Lung (tissue), 12 donors: ENCODE measurements around the gene DOCK4. TPM values are rescaled to one million over a fixed set of nuclear protein-coding genes. Genes with fewer than 3 reads are reported as not detected.
A peak's percentile ranks its signal among the peaks of the same experiment; 100 is the strongest.

Source experiments
- ATAC-seq: fragments of 200-7000 bp; cut with Tn5 transposase; one replicate; pipeline ENCODE4 v1.9.1; 2020; ENCODE audit warnings: moderate number of reproducible peaks; ENCODE audit not compliant: insufficient read depth, low FRiP score
- DNase-seq, 3 donors: peaks; one replicate each; pipeline ENCODE4 v3.0.0-alpha.2; 2013 to 2017
- H3K27ac ChIP-seq, 2 donors: one replicate each; pipeline ENCODE4 v1.5.1; 2013; ENCODE audit warnings: mild to moderate bottlenecking in 2 of 2, moderate library complexity in 2 of 2, control low read depth in 1 of 2, inconsistent platforms in 1 of 2, low read depth in 1 of 2, low read length in 1 of 2
- H3K27me3 ChIP-seq, 3 donors: one replicate each; pipeline ENCODE4 v1.5.1; 2013; ENCODE audit warnings: low read length in 2 of 3; ENCODE audit not compliant: control insufficient read depth in 3 of 3, insufficient read depth in 3 of 3
- H3K36me3 ChIP-seq, 4 donors: one replicate each; pipeline ENCODE4 v1.5.1; 2013; ENCODE audit warnings: low read length in 4 of 4, mild to moderate bottlenecking in 1 of 4, moderate library complexity in 1 of 4; ENCODE audit not compliant: control insufficient read depth in 4 of 4, insufficient read depth in 4 of 4
- H3K4me1 ChIP-seq, 5 donors: one replicate each; pipeline ENCODE4 v1.5.1; 2013; ENCODE audit warnings: low read length in 5 of 5, mild to moderate bottlenecking in 2 of 5, moderate library complexity in 1 of 5; ENCODE audit not compliant: control insufficient read depth in 5 of 5, insufficient read depth in 5 of 5
- H3K4me3 ChIP-seq: one replicate; pipeline ENCODE4 v1.5.1; 2013; ENCODE audit warnings: mild to moderate bottlenecking, control low read depth, moderate library complexity
- H3K9ac ChIP-seq, 2 donors: one replicate each; pipeline ENCODE4 v1.5.1; 2013; ENCODE audit warnings: low read length in 2 of 2, control low read depth in 1 of 2; ENCODE audit not compliant: insufficient read depth in 1 of 2
- H3K9me3 ChIP-seq, 4 donors: one replicate each; pipeline ENCODE4 v1.5.1; 2013; ENCODE audit warnings: low read length in 3 of 4, mild to moderate bottlenecking in 1 of 4, moderate library complexity in 1 of 4; ENCODE audit not compliant: control insufficient read depth in 4 of 4, insufficient read depth in 3 of 4
- CTCF ChIP-seq: IDR thresholded peaks from 2 replicates; pipeline ENCODE4 v1.5.1; 2012; ENCODE audit warnings: mild to moderate bottlenecking; ENCODE audit errors: control extremely low read depth, extremely low read depth
- WGBS, 2 donors: extraction: QIAGEN DNeasy Blood & Tissue Kit; methylation state at CpG; one replicate each; pipeline ENCODE4 v1.1.7; 2013; 5-methylcytosine and 5-hydroxymethylcytosine counted together
- polyA plus RNA-seq, 2 donors: library from polyadenylated mRNA; stranded (reverse); fragments of 200-250 nt; gene quantifications; one replicate each; pipeline ENCODE4 v1.2.1, GENCODE V29; 2013
- total RNA-seq, 2 donors: library from RNA; depleted of rRNA in 1 of 2; stranded (reverse); fragments of >200 nt in 1 of 2; gene quantifications; one replicate each; pipeline ENCODE4 v1.2.1, GENCODE V29; 2014 to 2021
- donor health status: control.
- donor health status: control.
- donor health status: Bipolar disorder and iron deficiency.
- donor health status: healthy.
- donor health status: DM: yes; HTN: yes; CAD: no.

DOCK4 gene
- total and polyA plus RNA-seq, 4 donors = 18.7 to 163 (median 40.3) TPM

- Histone ChIP-seq H3K4me1 (peaks cover 3 to 23% (median 9%) of the 10 kb centered on the region in 5 donors), H3K9me3 (no peaks in the 10 kb centered on the region), H3K27ac (no peak overlapping the region), H3K36me3 (peaks cover 0 to 1% (median 0%) of the 10 kb centered on the region in 4 donors), H3K4me3 (no peak overlapping the region), H3K9ac (no peak overlapping the region), H3K27me3 (no peaks in the 10 kb centered on the region)
- TF ChIP-seq CTCF = no peak
- WGBS, 2 donors = 91 to 92% methylated on average over 2 of the region's 2 CpGs
- DNase-seq (no peak), ATAC-seq (no peak)
These were observed 139.0 kb downstream of the DOCK4 start for GRCh38 chr7:112067200-112067599.

GRCh38 chr7:112065758-112066157, 140.4 kb downstream of the DOCK4 start:
- no peak overlapping the region for H3K27ac ChIP-seq
- H3K9ac ChIP-seq = no peak overlapping the region
- TF ChIP-seq CTCF = no peak
- ATAC-seq = no peak
- H3K9me3 ChIP-seq = no peaks in the 10 kb centered on the region
- WGBS, 2 donors = 86% methylated on average over 1 of the region's 1 CpG
- no peak overlapping the region for H3K4me3 ChIP-seq
- no peaks in the 10 kb centered on the region for H3K27me3 ChIP-seq
- no peak for DNase-seq
- peaks cover 0 to 1% (median 0%) of the 10 kb centered on the region in 4 donors for H3K36me3 ChIP-seq
- peaks cover 3 to 24% (median 11%) of the 10 kb centered on the region in 5 donors for H3K4me1 ChIP-seq

- H3K9me3 ChIP-seq = no peaks in the 10 kb centered on the region
- DNase-seq (no peak), ATAC-seq (no peak)
- H3K9ac ChIP-seq = no peak overlapping the region
- peaks cover 0 to 1% (median 0%) of the 10 kb centered on the region in 4 donors for H3K36me3 ChIP-seq
- no peak for TF ChIP-seq CTCF
- peak overlapping the region in 1 of 2 donors; percentile 5 for H3K27ac ChIP-seq
- H3K4me3 ChIP-seq = no peak overlapping the region
- H3K4me1 ChIP-seq = peaks cover 6 to 18% (median 11%) of the 10 kb centered on the region in 5 donors
- H3K27me3 ChIP-seq = no peaks in the 10 kb centered on the region
- WGBS, 2 donors = 92 to 96% methylated on average over 5 of the region's 5 CpGs
These were observed 141.4 kb downstream of the DOCK4 start for GRCh38 chr7:112064627-112065385.
